HepG2 (cell line): ENCODE measurements around the gene GALNT9. TPM values are rescaled to one million over a fixed set of nuclear protein-coding genes. Genes with fewer than 3 reads are reported as not detected.

ENCODE experiments used
- ATAC-seq: fragments of 200-7000 bp; cut with Tn5 transposase; 3 replicates; pipeline ENCODE4 v1.9.1; 2020; ENCODE audit warnings: mild to moderate bottlenecking, moderate library complexity
- BruUV-seq: library from RNA; stranded (reverse); fragments of 400-500 nt; replicated peaks from 2 replicates; lab custom pipeline; 2021; lab: Mats Ljungman, UMichigan
- CTCF ChIA-PET: fragments of 300-600 bp; formaldehyde crosslinking; extraction: SDS; loops from one replicate; lab custom pipeline; 2021; ENCODE audit warnings: low total read pairs, inconsistent platforms, low intra/inter-chr PET ratio; lab: Yijun Ruan, JAX
- POLR2A ChIA-PET: fragments of 350-600 bp; sonication (Branson Sonifier 250); formaldehyde crosslinking; loops from one replicate; lab custom pipeline; 2020; ENCODE audit warnings: antibody characterized with exemption, inconsistent platforms; lab: Yijun Ruan, JAX
- DNase-seq: peaks from one replicate; pipeline ENCODE4 v3.0.0-alpha.2; 2015; ENCODE audit warnings: low spot score
- FAIRE-seq: peaks from 3 replicates; lab custom pipeline; 2011; peaks lifted over from hg19 to GRCh38; lab: Jason Lieb, UNC
- H2AFZ ChIP-seq: one replicate; pipeline ENCODE4 v1.6.1; 2011; ENCODE audit warnings: low read length, inconsistent platforms
- H3K27ac ChIP-seq: fragments of 300-600 bp; 3 replicates; pipeline ENCODE4 v1.8.0; 2011; ENCODE audit warnings: mixed run types, mild to moderate bottlenecking, mixed read lengths, low read length, inconsistent platforms; ENCODE audit not compliant: insufficient read depth; ENCODE audit errors: extremely low read length
- H3K27me3 ChIP-seq, 2 experiments: fragments of 200-600 bp in 1 of 2; 2 replicates in 1 of 2; 3 replicates in 1 of 2; pipeline versions ENCODE4 v1.6.0 to v1.8.0; 2011; ENCODE audit warnings: low read length in 2 of 2, mild to moderate bottlenecking in 2 of 2, moderate library complexity in 2 of 2, inconsistent platforms in 1 of 2; ENCODE audit not compliant: insufficient read depth in 2 of 2, control insufficient read depth in 1 of 2
- H3K36me3 ChIP-seq, 2 experiments: fragments of 200-600 bp in 1 of 2; replicated peaks in 1 of 2; 2 replicates in 1 of 2; 3 replicates in 1 of 2; pipeline versions ENCODE4 v1.5.1 to v1.8.0; 2011; ENCODE audit warnings: low read length in 2 of 2, inconsistent platforms in 1 of 2; ENCODE audit not compliant: insufficient read depth in 2 of 2, control insufficient read depth in 1 of 2
- H3K4me1 ChIP-seq: 2 replicates; pipeline ENCODE4 v1.5.1; 2012; ENCODE audit warnings: low read length, inconsistent platforms; ENCODE audit not compliant: insufficient read depth
- H3K4me2 ChIP-seq: 2 replicates; pipeline ENCODE4 v1.6.0; 2011; ENCODE audit warnings: low read depth, low read length, inconsistent platforms
- H3K4me3 ChIP-seq, 3 experiments: fragments of 200-600 bp in 1 of 3; sonication (generic), shearing (Covaris generic) in 1 of 3; replicated peaks in 1 of 3; 2 replicates each; pipeline ENCODE4 v1.5.1; 2011 to 2016; ENCODE audit warnings: low read length in 3 of 3, inconsistent platforms in 2 of 3, low read depth in 2 of 3, mild to moderate bottlenecking in 2 of 3, control low read depth in 1 of 3, mixed read lengths in 1 of 3; ENCODE audit not compliant: insufficient read depth in 1 of 3
- H3K79me2 ChIP-seq: one replicate; pipeline ENCODE4 v1.6.1; 2011; ENCODE audit warnings: low read length, inconsistent platforms; ENCODE audit not compliant: insufficient read depth
- H3K9ac ChIP-seq: 2 replicates; pipeline ENCODE4 v1.6.0; 2011; ENCODE audit warnings: mild to moderate bottlenecking, low read depth, low read length, inconsistent platforms; ENCODE audit not compliant: insufficient read depth
- H3K9me3 ChIP-seq: 2 replicates; pipeline ENCODE4 v1.5.1; 2012; ENCODE audit warnings: mild to moderate bottlenecking, low read length
- H4K20me1 ChIP-seq: 2 replicates; pipeline ENCODE4 v1.6.0; 2011; ENCODE audit warnings: inconsistent platforms, mild to moderate bottlenecking, low read length, moderate library complexity; ENCODE audit not compliant: insufficient read depth
- ARNTL ChIP-seq: sonication (generic); formaldehyde crosslinking; IDR thresholded peaks from 2 replicates; pipeline ENCODE4 v1.4.0; 2020; ENCODE audit warnings: mild to moderate bottlenecking, missing genetic modification reagents
- DPF2 ChIP-seq: sonication (generic); formaldehyde crosslinking; IDR thresholded peaks from 2 replicates; pipeline ENCODE4 v1.4.0; 2020; ENCODE audit warnings: mild to moderate bottlenecking, low read depth, missing genetic modification reagents, borderline replicate concordance
- EP300 ChIP-seq, 3 experiments: sonication (generic) in 1 of 3; formaldehyde crosslinking in 1 of 3; IDR thresholded peaks; 2 replicates each; pipeline versions ENCODE4 v1.5.1 to v1.6.1; 2011 to 2020; ENCODE audit warnings: low read depth in 2 of 3, low read length in 2 of 3, borderline replicate concordance in 1 of 3, improper control_type of control experiment in 1 of 3, mild to moderate bottlenecking in 1 of 3, missing genetic modification reagents in 1 of 3, moderate library complexity in 1 of 3
- ZMYM4 ChIP-seq: sonication (generic); formaldehyde crosslinking; IDR thresholded peaks from 2 replicates; pipeline ENCODE4 v1.8.1; 2023; ENCODE audit warnings: mild to moderate bottlenecking, missing genetic modification reagents
- ZNF143 ChIP-seq: sonication (generic); formaldehyde crosslinking; IDR thresholded peaks from 2 replicates; pipeline ENCODE4 v1.4.0; 2020; ENCODE audit warnings: missing genetic modification reagents
- ZNF20 ChIP-seq: sonication (generic); formaldehyde crosslinking; IDR thresholded peaks from 2 replicates; pipeline ENCODE4 v1.4.0; 2020; ENCODE audit warnings: mild to moderate bottlenecking, moderate library complexity, missing genetic modification reagents
- ZNF207 ChIP-seq: fragments of 450-650 bp; IDR thresholded peaks from 2 replicates; pipeline ENCODE4 v1.6.1; 2016; ENCODE audit warnings: antibody characterized with exemption, borderline replicate concordance
- ZNF446 ChIP-seq: sonication (generic); formaldehyde crosslinking; IDR thresholded peaks from 2 replicates; pipeline ENCODE4 v1.5.0; 2020; ENCODE audit warnings: mild to moderate bottlenecking, missing genetic modification reagents
- WGBS: methylation state at CpG from one replicate; pipeline ENCODE4 v1.1.6; 2017; ENCODE audit warnings: low lambda C conversion rate; 5-methylcytosine and 5-hydroxymethylcytosine counted together
- in situ Hi-C: cut with HindIII; loops from 2 replicates; pipeline ENCODE4 v1.10.0; 2017; ENCODE audit warnings: low pct_unique_long_range_greater_than_20kb; ENCODE audit not compliant: extremely low pct_ligation_motif_present
- intact Hi-C: fragments of 100-400 bp; cut with micrococcal nuclease; formaldehyde crosslinking; loops from one replicate; pipeline ENCODE4 v1.10.0; 2022; ENCODE audit not compliant: unreplicated experiment
- polyA plus RNA-seq, 8 experiments: library from polyadenylated mRNA; depleted of rRNA in 3 of 8; stranded (reverse) in 7 of 8; unstranded in 1 of 8; fragments of >200 nt; fragmentation: Illumina TruSeq in 4 of 8; extraction: Trizol in 4 of 8; gene quantifications; 2 replicates each; pipeline versions ENCODE4 v1.2.1 to v1.2.3, GENCODE V29; 2011 to 2016; ENCODE audit warnings: low read depth in 4 of 8, missing spikeins in 1 of 8, mixed read lengths in 1 of 8; ENCODE audit not compliant: insufficient read depth in 1 of 8
- total RNA-seq, 5 experiments: library from RNA; depleted of rRNA; stranded (reverse); fragments of >200 nt; fragmentation: Illumina TruSeq; extraction: Trizol; gene quantifications; 2 replicates each; pipeline ENCODE4 v1.2.3, GENCODE V29; 2016; ENCODE audit warnings: low read depth in 1 of 5
- TF ChIP-seq, protein P1 (sequence below): sonication (generic); formaldehyde crosslinking; IDR thresholded peaks from 2 replicates; pipeline ENCODE4 v1.4.0; 2020; ENCODE audit warnings: mild to moderate bottlenecking, missing genetic modification reagents
- TF ChIP-seq, protein P2 (sequence below): fragments of 450-650 bp; IDR thresholded peaks from 2 replicates; pipeline ENCODE4 v1.6.1; 2016
- TF ChIP-seq, protein P3 (sequence below): sonication (generic); formaldehyde crosslinking; IDR thresholded peaks from 2 replicates; pipeline ENCODE4 v1.4.0; 2020; ENCODE audit warnings: missing genetic modification reagents, borderline replicate concordance
- TF ChIP-seq, protein P4 (sequence below): sonication (generic); formaldehyde crosslinking; IDR thresholded peaks from 2 replicates; pipeline ENCODE4 v1.5.0; 2020; ENCODE audit warnings: mild to moderate bottlenecking, missing genetic modification reagents

The GALNT9 gene
- total and polyA plus RNA-seq, 2 of the 13 experiments (the other 11 are each of a cell fraction or from before 2014, with no cell fraction given) = 0.04 TPM; not detected in 1

DNA sequence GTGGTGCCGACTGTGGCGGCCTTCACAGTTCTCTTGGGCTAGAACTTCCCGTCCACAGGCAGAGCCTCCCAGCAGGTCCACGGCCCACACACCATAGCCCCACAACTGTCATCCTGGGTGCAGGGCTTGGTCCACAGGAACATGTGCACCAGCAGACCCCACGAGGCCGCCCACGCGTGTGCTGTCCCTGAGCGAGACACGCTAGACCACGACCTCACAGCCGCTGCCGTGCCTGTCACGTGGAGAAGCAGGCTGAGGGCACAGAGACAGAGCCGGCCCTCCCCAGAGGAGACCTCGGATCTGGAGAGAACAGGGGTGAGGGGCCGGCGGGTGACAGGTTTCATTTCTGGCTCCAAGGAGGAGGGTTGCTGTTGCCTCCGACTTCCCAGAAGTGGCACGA is 8.9 kb upstream of the GALNT9 start:
- intact Hi-C loops = no loop called here
- H3K4me3 ChIP-seq = no peak overlapping the region
- WGBS = 27% methylated on average over 4 of the region's 20 CpGs
- H2AFZ ChIP-seq = no peak overlapping the region
- BruUV-seq = no TSS peak
- no peaks in the 10 kb centered on the region for H3K79me2 ChIP-seq
- no peaks in the 10 kb centered on the region for H3K36me3 ChIP-seq
- in situ Hi-C loops = no loop called here
- no peak overlapping the region for H3K4me2 ChIP-seq
- H3K27ac ChIP-seq = no peak overlapping the region
- ATAC-seq (no peak), DNase-seq (no peak), FAIRE-seq (no peak)
- POLR2A ChIA-PET = no interaction called here
- H3K9ac ChIP-seq = no peak overlapping the region
- H3K27me3 ChIP-seq = peaks cover 23 to 86% of the 10 kb centered on the region in 2 experiments
- H3K4me1 ChIP-seq = no peaks in the 10 kb centered on the region
- CTCF ChIA-PET = no interaction called here
- peaks cover 5% of the 10 kb centered on the region; the same call in 1 of the 2 replicates for H4K20me1 ChIP-seq
- no peaks in the 10 kb centered on the region for H3K9me3 ChIP-seq
- TF ChIP-seq ZNF20 (CRISPR knock-in tag) (no peak), ZNF446 (CRISPR knock-in tag) (no peak), DPF2 (CRISPR knock-in tag) (no peak), ZNF143 (CRISPR knock-in tag) (no peak), ARNTL (CRISPR knock-in tag) (no peak), ZNF207 (no peak), ZMYM4 (no peak), EP300 (IDR thresholded peaks at IDR 0.05; ENCODE audit: low read depth in 2 of 2, low read length in 2 of 2) (no peak), EP300 (CRISPR knock-in tag; IDR thresholded peaks at IDR 0.05; ENCODE audit: borderline replicate concordance) (no peak)
- TF ChIP-seq, protein P1, sequence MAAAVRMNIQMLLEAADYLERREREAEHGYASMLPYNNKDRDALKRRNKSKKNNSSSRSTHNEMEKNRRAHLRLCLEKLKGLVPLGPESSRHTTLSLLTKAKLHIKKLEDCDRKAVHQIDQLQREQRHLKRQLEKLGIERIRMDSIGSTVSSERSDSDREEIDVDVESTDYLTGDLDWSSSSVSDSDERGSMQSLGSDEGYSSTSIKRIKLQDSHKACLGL = no peak
- TF ChIP-seq, protein P2, sequence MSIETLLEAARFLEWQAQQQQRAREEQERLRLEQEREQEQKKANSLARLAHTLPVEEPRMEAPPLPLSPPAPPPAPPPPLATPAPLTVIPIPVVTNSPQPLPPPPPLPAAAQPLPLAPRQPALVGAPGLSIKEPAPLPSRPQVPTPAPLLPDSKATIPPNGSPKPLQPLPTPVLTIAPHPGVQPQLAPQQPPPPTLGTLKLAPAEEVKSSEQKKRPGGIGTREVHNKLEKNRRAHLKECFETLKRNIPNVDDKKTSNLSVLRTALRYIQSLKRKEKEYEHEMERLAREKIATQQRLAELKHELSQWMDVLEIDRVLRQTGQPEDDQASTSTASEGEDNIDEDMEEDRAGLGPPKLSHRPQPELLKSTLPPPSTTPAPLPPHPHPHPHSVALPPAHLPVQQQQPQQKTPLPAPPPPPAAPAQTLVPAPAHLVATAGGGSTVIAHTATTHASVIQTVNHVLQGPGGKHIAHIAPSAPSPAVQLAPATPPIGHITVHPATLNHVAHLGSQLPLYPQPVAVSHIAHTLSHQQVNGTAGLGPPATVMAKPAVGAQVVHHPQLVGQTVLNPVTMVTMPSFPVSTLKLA = no peak
- TF ChIP-seq, protein P3, sequence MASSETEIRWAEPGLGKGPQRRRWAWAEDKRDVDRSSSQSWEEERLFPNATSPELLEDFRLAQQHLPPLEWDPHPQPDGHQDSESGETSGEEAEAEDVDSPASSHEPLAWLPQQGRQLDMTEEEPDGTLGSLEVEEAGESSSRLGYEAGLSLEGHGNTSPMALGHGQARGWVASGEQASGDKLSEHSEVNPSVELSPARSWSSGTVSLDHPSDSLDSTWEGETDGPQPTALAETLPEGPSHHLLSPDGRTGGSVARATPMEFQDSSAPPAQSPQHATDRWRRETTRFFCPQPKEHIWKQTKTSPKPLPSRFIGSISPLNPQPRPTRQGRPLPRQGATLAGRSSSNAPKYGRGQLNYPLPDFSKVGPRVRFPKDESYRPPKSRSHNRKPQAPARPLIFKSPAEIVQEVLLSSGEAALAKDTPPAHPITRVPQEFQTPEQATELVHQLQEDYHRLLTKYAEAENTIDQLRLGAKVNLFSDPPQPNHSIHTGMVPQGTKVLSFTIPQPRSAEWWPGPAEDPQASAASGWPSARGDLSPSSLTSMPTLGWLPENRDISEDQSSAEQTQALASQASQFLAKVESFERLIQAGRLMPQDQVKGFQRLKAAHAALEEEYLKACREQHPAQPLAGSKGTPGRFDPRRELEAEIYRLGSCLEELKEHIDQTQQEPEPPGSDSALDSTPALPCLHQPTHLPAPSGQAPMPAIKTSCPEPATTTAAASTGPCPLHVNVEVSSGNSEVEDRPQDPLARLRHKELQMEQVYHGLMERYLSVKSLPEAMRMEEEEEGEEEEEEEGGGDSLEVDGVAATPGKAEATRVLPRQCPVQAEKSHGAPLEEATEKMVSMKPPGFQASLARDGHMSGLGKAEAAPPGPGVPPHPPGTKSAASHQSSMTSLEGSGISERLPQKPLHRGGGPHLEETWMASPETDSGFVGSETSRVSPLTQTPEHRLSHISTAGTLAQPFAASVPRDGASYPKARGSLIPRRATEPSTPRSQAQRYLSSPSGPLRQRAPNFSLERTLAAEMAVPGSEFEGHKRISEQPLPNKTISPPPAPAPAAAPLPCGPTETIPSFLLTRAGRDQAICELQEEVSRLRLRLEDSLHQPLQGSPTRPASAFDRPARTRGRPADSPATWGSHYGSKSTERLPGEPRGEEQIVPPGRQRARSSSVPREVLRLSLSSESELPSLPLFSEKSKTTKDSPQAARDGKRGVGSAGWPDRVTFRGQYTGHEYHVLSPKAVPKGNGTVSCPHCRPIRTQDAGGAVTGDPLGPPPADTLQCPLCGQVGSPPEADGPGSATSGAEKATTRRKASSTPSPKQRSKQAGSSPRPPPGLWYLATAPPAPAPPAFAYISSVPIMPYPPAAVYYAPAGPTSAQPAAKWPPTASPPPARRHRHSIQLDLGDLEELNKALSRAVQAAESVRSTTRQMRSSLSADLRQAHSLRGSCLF (CRISPR knock-in tag) = no peak
- TF ChIP-seq, protein P4, sequence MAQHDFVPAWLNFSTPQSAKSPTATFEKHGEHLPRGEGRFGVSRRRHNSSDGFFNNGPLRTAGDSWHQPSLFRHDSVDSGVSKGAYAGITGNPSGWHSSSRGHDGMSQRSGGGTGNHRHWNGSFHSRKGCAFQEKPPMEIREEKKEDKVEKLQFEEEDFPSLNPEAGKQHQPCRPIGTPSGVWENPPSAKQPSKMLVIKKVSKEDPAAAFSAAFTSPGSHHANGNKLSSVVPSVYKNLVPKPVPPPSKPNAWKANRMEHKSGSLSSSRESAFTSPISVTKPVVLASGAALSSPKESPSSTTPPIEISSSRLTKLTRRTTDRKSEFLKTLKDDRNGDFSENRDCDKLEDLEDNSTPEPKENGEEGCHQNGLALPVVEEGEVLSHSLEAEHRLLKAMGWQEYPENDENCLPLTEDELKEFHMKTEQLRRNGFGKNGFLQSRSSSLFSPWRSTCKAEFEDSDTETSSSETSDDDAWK (CRISPR knock-in tag) = no peak
